Measurements from ENCODE around the gene SUCLG2. TPM values are rescaled to one million over a fixed set of nuclear protein-coding genes. Genes with fewer than 3 reads are reported as not detected.

The SUCLG2 gene
- total RNA-seq, 1 donor from 2014 or later: 20.8 TPM

DNA sequence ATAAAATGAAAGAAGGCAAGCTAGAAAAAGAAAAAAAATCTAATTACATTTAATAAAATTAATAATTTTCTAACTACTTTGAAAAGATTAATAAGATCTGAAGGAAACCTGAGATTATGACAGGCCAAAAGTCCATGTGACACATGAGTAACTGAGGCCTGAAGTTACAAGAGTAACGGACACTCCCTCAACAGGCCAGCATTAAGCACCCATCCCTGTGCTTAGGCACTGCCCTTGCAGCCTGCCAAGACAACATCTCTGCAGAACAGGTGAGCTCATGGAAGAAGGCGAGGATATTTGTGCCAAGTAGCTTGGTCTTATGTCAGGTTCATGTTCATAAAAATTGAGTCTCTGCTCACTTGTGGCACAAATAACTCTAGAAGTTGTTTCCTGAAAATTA, 31.8 kb downstream of the SUCLG2 start:
- Histone ChIP-seq H3K4me3 (ENCODE audit: insufficient read depth, low read depth, low read length) (no peak overlapping the region), H3K4me2 (ENCODE audit: low read length) (no peak overlapping the region), H3K27ac (ENCODE audit: low read depth, low read length) (no peak overlapping the region), H2AFZ (ENCODE audit: low read depth, low read length) (no peak overlapping the region), H3K4me1 (ENCODE audit: insufficient read depth, low read length) (no peaks in the 10 kb centered on the region), H3K9me3 (ENCODE audit: insufficient read depth, low read depth, low read length) (no peaks in the 10 kb centered on the region), H3K9ac (ENCODE audit: low read length) (no peak overlapping the region), H4K20me1 (ENCODE audit: insufficient read depth, low read length) (peaks cover 24% of the 10 kb centered on the region), H3K27me3 (ENCODE audit: insufficient read depth, low read length) (no peaks in the 10 kb centered on the region), H3K79me2 (ENCODE audit: insufficient read depth, low read length) (peaks cover 13% of the 10 kb centered on the region), H3K36me3 (ENCODE audit: insufficient read depth, low read length) (no peaks in the 10 kb centered on the region)
- Mint-ChIP-seq H3K27me3 (ENCODE audit: low read depth, unreplicated experiment) (no peaks in the 10 kb centered on the region), H3K27ac (ENCODE audit: unreplicated experiment) (no peak overlapping the region), H3K4me3 (ENCODE audit: unreplicated experiment) (no peak overlapping the region), H3K4me1 (ENCODE audit: low read depth, unreplicated experiment) (no peaks in the 10 kb centered on the region), H3K9me3 (ENCODE audit: unreplicated experiment) (no peaks in the 10 kb centered on the region), H3K36me3 (ENCODE audit: low read depth, unreplicated experiment) (peaks cover 4% of the 10 kb centered on the region)
- no peak for DNase-seq (ENCODE audit: low read depth)
- no peak for FAIRE-seq
- TF ChIP-seq, protein P1, sequence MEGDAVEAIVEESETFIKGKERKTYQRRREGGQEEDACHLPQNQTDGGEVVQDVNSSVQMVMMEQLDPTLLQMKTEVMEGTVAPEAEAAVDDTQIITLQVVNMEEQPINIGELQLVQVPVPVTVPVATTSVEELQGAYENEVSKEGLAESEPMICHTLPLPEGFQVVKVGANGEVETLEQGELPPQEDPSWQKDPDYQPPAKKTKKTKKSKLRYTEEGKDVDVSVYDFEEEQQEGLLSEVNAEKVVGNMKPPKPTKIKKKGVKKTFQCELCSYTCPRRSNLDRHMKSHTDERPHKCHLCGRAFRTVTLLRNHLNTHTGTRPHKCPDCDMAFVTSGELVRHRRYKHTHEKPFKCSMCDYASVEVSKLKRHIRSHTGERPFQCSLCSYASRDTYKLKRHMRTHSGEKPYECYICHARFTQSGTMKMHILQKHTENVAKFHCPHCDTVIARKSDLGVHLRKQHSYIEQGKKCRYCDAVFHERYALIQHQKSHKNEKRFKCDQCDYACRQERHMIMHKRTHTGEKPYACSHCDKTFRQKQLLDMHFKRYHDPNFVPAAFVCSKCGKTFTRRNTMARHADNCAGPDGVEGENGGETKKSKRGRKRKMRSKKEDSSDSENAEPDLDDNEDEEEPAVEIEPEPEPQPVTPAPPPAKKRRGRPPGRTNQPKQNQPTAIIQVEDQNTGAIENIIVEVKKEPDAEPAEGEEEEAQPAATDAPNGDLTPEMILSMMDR (IDR thresholded peaks at IDR 0.05; ENCODE audit: insufficient read depth, low read depth, low read length): no peak
- no peak for TF ChIP-seq EZH2 (IDR thresholded peaks at IDR 0.05; ENCODE audit: insufficient read depth, low read length)

GRCh38 chr3:67620869-67621268, 33.5 kb downstream of the SUCLG2 start:
- H3K36me3 ChIP-seq (ENCODE audit: insufficient read depth, low read length): peaks cover 9% of the 10 kb centered on the region
- no peaks in the 10 kb centered on the region for H3K9me3 ChIP-seq (ENCODE audit: insufficient read depth, low read depth, low read length)
- H3K4me3 ChIP-seq (ENCODE audit: insufficient read depth, low read depth, low read length): no peak overlapping the region
- no peaks in the 10 kb centered on the region for H3K4me1 Mint-ChIP-seq (ENCODE audit: low read depth, unreplicated experiment)
- no peak overlapping the region for H3K27ac Mint-ChIP-seq (ENCODE audit: unreplicated experiment)
- no peaks in the 10 kb centered on the region for H3K27me3 ChIP-seq (ENCODE audit: insufficient read depth, low read length)
- H4K20me1 ChIP-seq (ENCODE audit: insufficient read depth, low read length): peaks cover 21% of the 10 kb centered on the region
- DNase-seq (ENCODE audit: low read depth) (no peak), FAIRE-seq (no peak)
- TF ChIP-seq, protein P1 (IDR thresholded peaks at IDR 0.05; ENCODE audit: insufficient read depth, low read depth, low read length): no peak
- no peak for TF ChIP-seq EZH2 (IDR thresholded peaks at IDR 0.05; ENCODE audit: insufficient read depth, low read length)
- H3K79me2 ChIP-seq (ENCODE audit: insufficient read depth, low read length): peaks cover 8% of the 10 kb centered on the region
- no peaks in the 10 kb centered on the region for H3K4me1 ChIP-seq (ENCODE audit: insufficient read depth, low read length)
- H3K4me3 Mint-ChIP-seq (ENCODE audit: unreplicated experiment): no peak overlapping the region
- H2AFZ ChIP-seq (ENCODE audit: low read depth, low read length): no peak overlapping the region
- no peak overlapping the region for H3K4me2 ChIP-seq (ENCODE audit: low read length)
- no peaks in the 10 kb centered on the region for H3K9me3 Mint-ChIP-seq (ENCODE audit: unreplicated experiment)
- H3K9ac ChIP-seq (ENCODE audit: low read length): no peak overlapping the region
- H3K27ac ChIP-seq (ENCODE audit: low read depth, low read length): no peak overlapping the region
- peaks cover 4% of the 10 kb centered on the region for H3K36me3 Mint-ChIP-seq (ENCODE audit: low read depth, unreplicated experiment)
- H3K27me3 Mint-ChIP-seq (ENCODE audit: low read depth, unreplicated experiment): no peaks in the 10 kb centered on the region

DNA sequence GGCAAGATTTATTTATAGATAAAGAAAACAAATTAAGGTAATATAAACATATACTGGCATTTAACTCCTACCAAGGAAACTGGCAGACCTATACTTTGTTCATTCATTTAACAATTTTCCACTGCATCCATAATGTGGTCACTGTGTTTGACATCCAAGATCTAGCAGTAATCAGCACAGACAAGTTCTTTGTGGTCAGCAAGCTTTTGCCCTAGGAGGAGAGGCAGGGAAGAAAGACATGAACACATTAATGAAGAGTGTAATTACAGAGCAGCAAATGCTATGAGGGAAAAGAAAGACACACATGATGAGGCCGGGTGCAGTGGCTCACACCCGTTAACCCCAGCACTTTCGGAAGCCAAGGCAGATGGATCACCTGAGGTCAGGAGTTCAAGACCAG, 34.4 kb downstream of the SUCLG2 start:
- no peaks in the 10 kb centered on the region for H3K9me3 ChIP-seq (ENCODE audit: insufficient read depth, low read depth, low read length)
- no peaks in the 10 kb centered on the region for H3K4me1 ChIP-seq (ENCODE audit: insufficient read depth, low read length)
- TF ChIP-seq, protein P1 (IDR thresholded peaks at IDR 0.05; ENCODE audit: insufficient read depth, low read depth, low read length): no peak
- TF ChIP-seq EZH2 (IDR thresholded peaks at IDR 0.05; ENCODE audit: insufficient read depth, low read length): no peak
- H3K4me3 ChIP-seq (ENCODE audit: insufficient read depth, low read depth, low read length): no peak overlapping the region
- DNase-seq (ENCODE audit: low read depth) (no peak), FAIRE-seq (no peak)
- peaks cover 14% of the 10 kb centered on the region for H4K20me1 ChIP-seq (ENCODE audit: insufficient read depth, low read length)
- H2AFZ ChIP-seq (ENCODE audit: low read depth, low read length): no peak overlapping the region
- H3K36me3 ChIP-seq (ENCODE audit: insufficient read depth, low read length): peaks cover 9% of the 10 kb centered on the region
- Mint-ChIP-seq H3K36me3 (ENCODE audit: low read depth, unreplicated experiment) (peaks cover 4% of the 10 kb centered on the region), H3K4me3 (ENCODE audit: unreplicated experiment) (no peak overlapping the region), H3K9me3 (ENCODE audit: unreplicated experiment) (no peaks in the 10 kb centered on the region), H3K27ac (ENCODE audit: unreplicated experiment) (no peak overlapping the region), H3K27me3 (ENCODE audit: low read depth, unreplicated experiment) (no peaks in the 10 kb centered on the region), H3K4me1 (ENCODE audit: low read depth, unreplicated experiment) (no peaks in the 10 kb centered on the region)
- no peak overlapping the region for H3K27ac ChIP-seq (ENCODE audit: low read depth, low read length)
- no peaks in the 10 kb centered on the region for H3K27me3 ChIP-seq (ENCODE audit: insufficient read depth, low read length)
- no peak overlapping the region for H3K9ac ChIP-seq (ENCODE audit: low read length)
- H3K4me2 ChIP-seq (ENCODE audit: low read length): no peak overlapping the region
- H3K79me2 ChIP-seq (ENCODE audit: insufficient read depth, low read length): peaks cover 5% of the 10 kb centered on the region
